ENCODE data around the gene HAUS7. TPM values are rescaled to one million over a fixed set of nuclear protein-coding genes. Genes with fewer than 3 reads are reported as not detected.

The HAUS7 gene
- total RNA-seq, 1 experiment from 2014 or later = 46.5 TPM

DNA sequence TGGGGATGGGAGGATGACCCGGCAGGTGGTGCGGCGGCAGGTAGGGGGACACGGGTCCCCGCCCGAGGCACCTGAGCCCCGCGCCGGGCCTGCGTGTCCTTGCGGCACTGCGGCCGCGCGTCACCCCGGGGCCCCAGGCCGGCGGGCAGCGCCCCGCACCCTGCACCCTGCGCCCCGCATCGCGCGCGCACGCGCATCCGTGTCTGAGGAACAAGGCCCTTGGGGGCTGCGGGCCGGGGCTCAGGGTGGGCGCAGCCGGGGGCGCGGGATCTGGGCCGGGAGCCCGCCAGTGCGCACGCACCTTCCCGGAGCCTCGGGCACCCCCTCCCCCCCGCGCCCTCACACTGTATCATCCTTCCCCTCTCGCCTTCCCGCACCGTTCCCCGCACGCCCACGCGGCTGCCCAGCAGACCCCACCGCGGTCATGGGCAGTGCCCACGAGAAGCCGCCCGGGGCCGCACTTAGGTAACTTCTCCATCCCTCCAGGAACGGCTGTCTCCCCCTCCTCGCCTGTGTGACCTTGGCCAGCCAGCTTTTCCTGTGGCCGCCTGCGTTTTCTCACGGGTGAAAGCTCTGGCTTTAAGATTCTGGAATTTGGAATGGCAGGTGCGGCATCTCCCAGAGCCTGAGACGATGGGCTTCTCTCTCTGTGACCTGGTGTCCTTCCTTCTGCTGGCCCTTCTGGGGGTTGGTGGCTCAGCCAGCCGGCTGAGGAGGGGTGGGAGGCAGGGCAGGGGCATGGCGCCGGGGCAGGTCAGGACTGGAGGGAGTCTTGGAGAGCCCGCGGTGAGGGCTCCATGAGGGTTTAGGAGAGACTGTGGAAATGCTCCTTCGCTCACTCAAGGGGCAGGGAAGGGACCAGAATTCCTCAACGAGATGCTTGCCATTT is 47.8 kb upstream of the HAUS7 start:
- POLR2A ChIA-PET = no interaction called here

More for the DNA sequence above, 47.8 kb upstream of the HAUS7 start:
- DNase-seq (ENCODE audit: low spot score) (no peak), ATAC-seq (no peak)
- peaks cover 37% of the 10 kb centered on the region for H3K27me3 Mint-ChIP-seq (ENCODE audit: low read depth)
- no peaks in the 10 kb centered on the region for H3K36me3 Mint-ChIP-seq
- TF ChIP-seq MYBL2 (CRISPR knock-in tag; IDR thresholded peaks at IDR 0.05) (no peak), ESRRA (CRISPR knock-in tag; IDR thresholded peaks at IDR 0.05; ENCODE audit: borderline replicate concordance) (no peak), ELF4 (CRISPR knock-in tag; IDR thresholded peaks at IDR 0.05; ENCODE audit: low read depth) (no peak), FOXJ3 (CRISPR knock-in tag; IDR thresholded peaks at IDR 0.05; ENCODE audit: borderline replicate concordance) (no peak), OVOL2 (CRISPR knock-in tag; IDR thresholded peaks at IDR 0.05; ENCODE audit: borderline replicate concordance) (no peak), ARID4B (CRISPR knock-in tag; IDR thresholded peaks at IDR 0.05; ENCODE audit: borderline replicate concordance) (no peak), GTF2I (CRISPR knock-in tag; conservative IDR thresholded peaks at IDR 0.05) (no peak), PRRX2 (CRISPR knock-in tag; IDR thresholded peaks at IDR 0.05) (no peak), RORB (CRISPR knock-in tag; IDR thresholded peaks at IDR 0.05) (no peak), ZSCAN18 (CRISPR knock-in tag; IDR thresholded peaks at IDR 0.05) (no peak), ZNF317 (CRISPR knock-in tag; IDR thresholded peaks at IDR 0.05; ENCODE audit: borderline replicate concordance, low read depth) (no peak)
- TF ChIP-seq, protein P1, sequence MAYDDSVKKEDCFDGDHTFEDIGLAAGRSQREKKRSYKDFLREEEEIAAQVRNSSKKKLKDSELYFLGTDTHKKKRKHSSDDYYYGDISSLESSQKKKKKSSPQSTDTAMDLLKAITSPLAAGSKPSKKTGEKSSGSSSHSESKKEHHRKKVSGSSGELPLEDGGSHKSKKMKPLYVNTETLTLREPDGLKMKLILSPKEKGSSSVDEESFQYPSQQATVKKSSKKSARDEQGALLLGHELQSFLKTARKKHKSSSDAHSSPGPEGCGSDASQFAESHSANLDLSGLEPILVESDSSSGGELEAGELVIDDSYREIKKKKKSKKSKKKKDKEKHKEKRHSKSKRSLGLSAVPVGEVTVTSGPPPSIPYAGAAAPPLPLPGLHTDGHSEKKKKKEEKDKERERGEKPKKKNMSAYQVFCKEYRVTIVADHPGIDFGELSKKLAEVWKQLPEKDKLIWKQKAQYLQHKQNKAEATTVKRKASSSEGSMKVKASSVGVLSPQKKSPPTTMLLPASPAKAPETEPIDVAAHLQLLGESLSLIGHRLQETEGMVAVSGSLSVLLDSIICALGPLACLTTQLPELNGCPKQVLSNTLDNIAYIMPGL (CRISPR knock-in tag; IDR thresholded peaks at IDR 0.05) = no peak
- TF ChIP-seq, protein P2, sequence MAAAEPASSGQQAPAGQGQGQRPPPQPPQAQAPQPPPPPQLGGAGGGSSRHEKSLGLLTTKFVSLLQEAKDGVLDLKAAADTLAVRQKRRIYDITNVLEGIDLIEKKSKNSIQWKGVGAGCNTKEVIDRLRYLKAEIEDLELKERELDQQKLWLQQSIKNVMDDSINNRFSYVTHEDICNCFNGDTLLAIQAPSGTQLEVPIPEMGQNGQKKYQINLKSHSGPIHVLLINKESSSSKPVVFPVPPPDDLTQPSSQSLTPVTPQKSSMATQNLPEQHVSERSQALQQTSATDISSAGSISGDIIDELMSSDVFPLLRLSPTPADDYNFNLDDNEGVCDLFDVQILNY (CRISPR knock-in tag; IDR thresholded peaks at IDR 0.05) = no peak
- TF ChIP-seq, protein P3, sequence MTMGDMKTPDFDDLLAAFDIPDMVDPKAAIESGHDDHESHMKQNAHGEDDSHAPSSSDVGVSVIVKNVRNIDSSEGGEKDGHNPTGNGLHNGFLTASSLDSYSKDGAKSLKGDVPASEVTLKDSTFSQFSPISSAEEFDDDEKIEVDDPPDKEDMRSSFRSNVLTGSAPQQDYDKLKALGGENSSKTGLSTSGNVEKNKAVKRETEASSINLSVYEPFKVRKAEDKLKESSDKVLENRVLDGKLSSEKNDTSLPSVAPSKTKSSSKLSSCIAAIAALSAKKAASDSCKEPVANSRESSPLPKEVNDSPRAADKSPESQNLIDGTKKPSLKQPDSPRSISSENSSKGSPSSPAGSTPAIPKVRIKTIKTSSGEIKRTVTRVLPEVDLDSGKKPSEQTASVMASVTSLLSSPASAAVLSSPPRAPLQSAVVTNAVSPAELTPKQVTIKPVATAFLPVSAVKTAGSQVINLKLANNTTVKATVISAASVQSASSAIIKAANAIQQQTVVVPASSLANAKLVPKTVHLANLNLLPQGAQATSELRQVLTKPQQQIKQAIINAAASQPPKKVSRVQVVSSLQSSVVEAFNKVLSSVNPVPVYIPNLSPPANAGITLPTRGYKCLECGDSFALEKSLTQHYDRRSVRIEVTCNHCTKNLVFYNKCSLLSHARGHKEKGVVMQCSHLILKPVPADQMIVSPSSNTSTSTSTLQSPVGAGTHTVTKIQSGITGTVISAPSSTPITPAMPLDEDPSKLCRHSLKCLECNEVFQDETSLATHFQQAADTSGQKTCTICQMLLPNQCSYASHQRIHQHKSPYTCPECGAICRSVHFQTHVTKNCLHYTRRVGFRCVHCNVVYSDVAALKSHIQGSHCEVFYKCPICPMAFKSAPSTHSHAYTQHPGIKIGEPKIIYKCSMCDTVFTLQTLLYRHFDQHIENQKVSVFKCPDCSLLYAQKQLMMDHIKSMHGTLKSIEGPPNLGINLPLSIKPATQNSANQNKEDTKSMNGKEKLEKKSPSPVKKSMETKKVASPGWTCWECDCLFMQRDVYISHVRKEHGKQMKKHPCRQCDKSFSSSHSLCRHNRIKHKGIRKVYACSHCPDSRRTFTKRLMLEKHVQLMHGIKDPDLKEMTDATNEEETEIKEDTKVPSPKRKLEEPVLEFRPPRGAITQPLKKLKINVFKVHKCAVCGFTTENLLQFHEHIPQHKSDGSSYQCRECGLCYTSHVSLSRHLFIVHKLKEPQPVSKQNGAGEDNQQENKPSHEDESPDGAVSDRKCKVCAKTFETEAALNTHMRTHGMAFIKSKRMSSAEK (CRISPR knock-in tag; IDR thresholded peaks at IDR 0.05; ENCODE audit: borderline replicate concordance) = no peak
- 0 out of 2 replicates have a peak, but pooled peaks cover 3% of the 10 kb centered on the region for H3K4me1 Mint-ChIP-seq
- peak overlapping the region; percentile 73 for H3K4me3 Mint-ChIP-seq
- H3K27ac Mint-ChIP-seq = no peak overlapping the region
- CTCF ChIA-PET = interaction anchor here (0.6 to 4.0 kb wide), 3 partner anchors 22 to 190 kb away, joined by 5 to 15 read pairs (median 7); no protein-coding TSS in a partner anchor
- H3K9me3 Mint-ChIP-seq = no peaks in the 10 kb centered on the region

Data from WTC11 (cell line).